ENCODE data around the gene PKD2.

Gene PKD2

GRCh38 chr4:88027611-88028608 lies 20.5 kb downstream of the PKD2 start:
- no peak for DNase-seq (ENCODE audit: low read depth)

GRCh38 chr4:88028946-88029345 lies 21.5 kb downstream of the PKD2 start:
- no peak for DNase-seq (ENCODE audit: low read depth)

- DNase-seq (ENCODE audit: low read depth): no peak
These were observed 22.1 kb downstream of the PKD2 start for GRCh38 chr4:88029556-88029955.

- DNase-seq (ENCODE audit: low read depth): no peak
These were observed 23.3 kb downstream of the PKD2 start for GRCh38 chr4:88030565-88031310.

GRCh38 chr4:88033309-88033708 lies 25.9 kb downstream of the PKD2 start:
- DNase-seq (ENCODE audit: low read depth): no peak

GRCh38 chr4:88035292-88035691 lies 27.9 kb downstream of the PKD2 start:
- no peak for DNase-seq (ENCODE audit: low read depth)

GRCh38 chr4:88037447-88037846 lies 30.0 kb downstream of the PKD2 start:
- no peak for DNase-seq (ENCODE audit: low read depth)

- DNase-seq (ENCODE audit: low read depth): no peak
These were observed 30.5 kb downstream of the PKD2 start for GRCh38 chr4:88037936-88038335.

- no peak for DNase-seq (ENCODE audit: low read depth)
These were observed 33.3 kb downstream of the PKD2 start for GRCh38 chr4:88040707-88041106.

- DNase-seq (ENCODE audit: low read depth): no peak
These were observed 34.2 kb downstream of the PKD2 start for GRCh38 chr4:88041626-88042025.

- no peak for DNase-seq (ENCODE audit: low read depth)
These were observed 35.6 kb downstream of the PKD2 start for GRCh38 chr4:88043001-88043400.

GRCh38 chr4:88043586-88044340 lies 36.3 kb downstream of the PKD2 start:
- no peak for DNase-seq (ENCODE audit: low read depth)

GRCh38 chr4:88045021-88045420 lies 37.6 kb downstream of the PKD2 start:
- no peak for DNase-seq (ENCODE audit: low read depth)

- DNase-seq (ENCODE audit: low read depth): no peak
These were observed 46.8 kb downstream of the PKD2 start for GRCh38 chr4:88054229-88054628.

- DNase-seq (ENCODE audit: low read depth): no peak
These were observed 47.5 kb downstream of the PKD2 start for GRCh38 chr4:88054901-88055300.

GRCh38 chr4:88058295-88058694 lies 50.9 kb downstream of the PKD2 start:
- no peak for DNase-seq (ENCODE audit: low read depth)

- no peak for DNase-seq (ENCODE audit: low read depth)
These were observed 52.3 kb downstream of the PKD2 start for GRCh38 chr4:88059766-88060165.

GRCh38 chr4:88060431-88060830 lies 53.0 kb downstream of the PKD2 start:
- no peak for DNase-seq (ENCODE audit: low read depth)

- DNase-seq (ENCODE audit: low read depth): no peak
These were observed 54.9 kb downstream of the PKD2 start for GRCh38 chr4:88062311-88062710.

- no peak for DNase-seq (ENCODE audit: low read depth)
These were observed 55.4 kb downstream of the PKD2 start for GRCh38 chr4:88062843-88063242.

- DNase-seq (ENCODE audit: low read depth): no peak
These were observed 56.3 kb downstream of the PKD2 start for GRCh38 chr4:88063634-88064296.

GRCh38 chr4:88064410-88064809 lies 57.0 kb downstream of the PKD2 start:
- DNase-seq (ENCODE audit: low read depth): no peak

Data from stimulated activated CD8-positive, alpha-beta memory T cell treated with anti-CD3 and anti-CD28 coated beads, Interleukin-15, amount 100 ng/mL, for 1 hour (primary cell).